SK-N-DZ (cell line): ENCODE results near the gene CORO7.
"Not testable (repeated sequence)": the region's sequence is repeated elsewhere in the genome, so short reads cannot be mapped to it uniquely, and the experiment has no call there.

ENCODE experiments used
- DNase-seq: peaks from one replicate; pipeline ENCODE4 v3.0.0-alpha.2; 2015; ENCODE audit warnings: low spot score

CORO7 gene

GRCh38 chr16:4338712-4339299 lies 77.6 kb downstream of the CORO7 start:
- no peak for DNase-seq

GRCh38 chr16:4338125-4338582 lies 78.2 kb downstream of the CORO7 start:
- DNase-seq, result no peak

- DNase-seq, result no peak
Observed at GRCh38 chr16:4337540-4338088, 78.8 kb downstream of the CORO7 start.

GRCh38 chr16:4336701-4337539 lies 79.5 kb downstream of the CORO7 start:
- DNase-seq, result no peak

- no peak for DNase-seq
Observed at GRCh38 chr16:4334724-4335495, 81.5 kb downstream of the CORO7 start.

- DNase-seq, result not testable (repeated sequence)
Observed at GRCh38 chr16:4333714-4334113, 82.7 kb downstream of the CORO7 start.

- DNase-seq, result no peak
Observed at GRCh38 chr16:4333308-4333638, 83.1 kb downstream of the CORO7 start.

GRCh38 chr16:4332623-4333307 lies 83.6 kb downstream of the CORO7 start:
- no peak for DNase-seq

- no peak for DNase-seq
Observed at GRCh38 chr16:4332083-4332482, 84.3 kb downstream of the CORO7 start.

- peak; percentile 59 for DNase-seq
Observed at GRCh38 chr16:4330277-4330874, 86.0 kb downstream of the CORO7 start.

GRCh38 chr16:4328782-4329775 lies 87.3 kb downstream of the CORO7 start:
- DNase-seq, result no peak

GRCh38 chr16:4328046-4328781 lies 88.2 kb downstream of the CORO7 start:
- peak; percentile 85 for DNase-seq

- no peak for DNase-seq
Observed at GRCh38 chr16:4327386-4328045, 88.9 kb downstream of the CORO7 start.

GRCh38 chr16:4325253-4325758 lies 91.1 kb downstream of the CORO7 start:
- no peak for DNase-seq

- no peak for DNase-seq
Observed at GRCh38 chr16:4324492-4325252, 91.7 kb downstream of the CORO7 start.

GRCh38 chr16:4323845-4324488 lies 92.4 kb downstream of the CORO7 start:
- peak; percentile 77 for DNase-seq
